Fibroblast of lung (primary cell): Measurements from ENCODE around the gene RAP1A. TPM values are rescaled to one million over a fixed set of nuclear protein-coding genes. Genes with fewer than 3 reads are reported as not detected.

Experiments used
- DNase-seq, 2 donors: peaks; one replicate each; pipeline versions ENCODE4 v3.0.0 to v3.0.0-alpha.2; 2010; ENCODE audit warnings: low read depth in 2 of 2
- H2AFZ ChIP-seq: 2 replicates; pipeline ENCODE4 v1.5.1; 2012; ENCODE audit warnings: low read length, control low read depth, inconsistent platforms
- H3K27ac ChIP-seq: 2 replicates; pipeline ENCODE4 v1.5.1; 2011; ENCODE audit warnings: low read length, control low read depth; ENCODE audit not compliant: insufficient read depth
- H3K27me3 ChIP-seq: 2 replicates; pipeline ENCODE4 v1.5.1; 2011; ENCODE audit warnings: mild to moderate bottlenecking, low read length; ENCODE audit not compliant: control insufficient read depth, insufficient read depth
- H3K36me3 ChIP-seq: 2 replicates; pipeline ENCODE4 v1.5.1; 2011; ENCODE audit warnings: low read length; ENCODE audit not compliant: control insufficient read depth, insufficient read depth
- H3K4me1 ChIP-seq: 2 replicates; pipeline ENCODE4 v1.5.1; 2011; ENCODE audit warnings: low read length; ENCODE audit not compliant: control insufficient read depth, insufficient read depth; ENCODE audit errors: extremely low read depth
- H3K4me2 ChIP-seq: 2 replicates; pipeline ENCODE4 v1.5.1; 2011; ENCODE audit warnings: low read length, control low read depth; ENCODE audit not compliant: insufficient read depth; ENCODE audit errors: extremely low read depth
- H3K4me3 ChIP-seq, 4 experiments: fragments of 200-600 bp in 1 of 4; sonication (generic) in 1 of 4; replicated peaks in 1 of 4; 2 replicates each; pipeline ENCODE4 v1.5.1; 2011 to 2016; ENCODE audit warnings: low read length in 4 of 4, low read depth in 3 of 4, mild to moderate bottlenecking in 3 of 4, control low read depth in 2 of 4, inconsistent platforms in 1 of 4, mixed read lengths in 1 of 4; ENCODE audit not compliant: insufficient read depth in 1 of 4; ENCODE audit errors: control extremely low read depth in 1 of 4
- H3K79me2 ChIP-seq: 2 replicates; pipeline ENCODE4 v1.5.1; 2012; ENCODE audit warnings: mild to moderate bottlenecking, low read length, inconsistent platforms; ENCODE audit not compliant: control insufficient read depth, insufficient read depth
- H3K9ac ChIP-seq: 2 replicates; pipeline ENCODE4 v1.5.1; 2011; ENCODE audit warnings: mild to moderate bottlenecking, low read length, control low read depth; ENCODE audit not compliant: insufficient read depth
- H3K9me3 ChIP-seq: 2 replicates; pipeline ENCODE4 v1.5.1; 2012; ENCODE audit warnings: low read depth, low read length; ENCODE audit not compliant: control insufficient read depth, insufficient read depth
- H4K20me1 ChIP-seq: 2 replicates; pipeline ENCODE4 v1.5.1; 2011; ENCODE audit warnings: low read length; ENCODE audit not compliant: control insufficient read depth, insufficient read depth; ENCODE audit errors: extremely low read depth
- EZH2 ChIP-seq: IDR thresholded peaks from 2 replicates; pipeline ENCODE4 v1.5.1; 2012; ENCODE audit warnings: low read length, control low read depth, mild to moderate bottlenecking; ENCODE audit errors: missing control alignments
- polyA plus RNA-seq, 2 donors: library from polyadenylated mRNA; depleted of rRNA in 1 of 2; stranded (reverse) in 1 of 2; unstranded in 1 of 2; fragments of >200 nt; gene quantifications; 2 replicates each; pipeline ENCODE4 v1.2.1, GENCODE V29; 2011 to 2012; ENCODE audit warnings: missing spikeins in 1 of 2
- total RNA-seq: library from RNA; depleted of rRNA; stranded (reverse); fragments of >200 nt; gene quantifications from 2 replicates; pipeline ENCODE4 v1.2.1, GENCODE V29; 2014
- TF ChIP-seq, protein P1 (sequence below), 2 donors: IDR thresholded peaks in 1 of 2; conservative IDR thresholded peaks in 1 of 2; 1 replicate in 1 of 2; 2 replicates in 1 of 2; pipeline ENCODE4 v1.5.1; 2011 to 2012; ENCODE audit warnings: low read length in 2 of 2, control low read depth in 1 of 2, inconsistent platforms in 1 of 2, low read depth in 1 of 2, mild to moderate bottlenecking in 1 of 2

The RAP1A gene
- total and polyA plus RNA-seq, 2 donors (not counting 1 experiment from before 2014, with no cell fraction given): 13.5 to 99.5 TPM

DNA sequence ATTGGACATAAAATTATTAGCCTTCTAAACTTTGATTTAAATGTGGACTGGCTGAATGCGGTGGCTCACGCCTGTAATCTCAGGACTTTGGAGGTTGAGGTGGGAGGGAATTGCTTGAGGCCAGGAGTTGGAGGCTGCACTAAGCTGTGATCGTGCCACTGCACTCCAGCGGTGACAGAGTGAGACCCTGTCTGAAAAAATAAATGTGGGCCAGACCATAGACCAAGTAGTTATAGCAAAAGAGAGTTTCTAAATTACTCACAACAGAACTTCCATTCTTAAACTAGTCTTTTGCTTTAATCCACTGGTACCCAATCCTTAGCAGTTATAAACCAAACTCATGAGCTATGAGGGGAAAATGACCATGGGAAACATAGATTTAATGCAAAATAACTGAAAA lies 35.2 kb downstream of the RAP1A start:
- Histone ChIP-seq H3K36me3 (no peaks in the 10 kb centered on the region), H3K4me1 (no peaks in the 10 kb centered on the region), H3K9me3 (no peaks in the 10 kb centered on the region), H4K20me1 (no peaks in the 10 kb centered on the region), H3K9ac (no peak overlapping the region), H2AFZ (no peak overlapping the region), H3K4me3 (no peak overlapping the region), H3K4me2 (no peak overlapping the region), H3K27ac (no peak overlapping the region), H3K27me3 (no peaks in the 10 kb centered on the region), H3K79me2 (peaks cover 15% of the 10 kb centered on the region)
- DNase-seq: no peak
- TF ChIP-seq, protein P1, sequence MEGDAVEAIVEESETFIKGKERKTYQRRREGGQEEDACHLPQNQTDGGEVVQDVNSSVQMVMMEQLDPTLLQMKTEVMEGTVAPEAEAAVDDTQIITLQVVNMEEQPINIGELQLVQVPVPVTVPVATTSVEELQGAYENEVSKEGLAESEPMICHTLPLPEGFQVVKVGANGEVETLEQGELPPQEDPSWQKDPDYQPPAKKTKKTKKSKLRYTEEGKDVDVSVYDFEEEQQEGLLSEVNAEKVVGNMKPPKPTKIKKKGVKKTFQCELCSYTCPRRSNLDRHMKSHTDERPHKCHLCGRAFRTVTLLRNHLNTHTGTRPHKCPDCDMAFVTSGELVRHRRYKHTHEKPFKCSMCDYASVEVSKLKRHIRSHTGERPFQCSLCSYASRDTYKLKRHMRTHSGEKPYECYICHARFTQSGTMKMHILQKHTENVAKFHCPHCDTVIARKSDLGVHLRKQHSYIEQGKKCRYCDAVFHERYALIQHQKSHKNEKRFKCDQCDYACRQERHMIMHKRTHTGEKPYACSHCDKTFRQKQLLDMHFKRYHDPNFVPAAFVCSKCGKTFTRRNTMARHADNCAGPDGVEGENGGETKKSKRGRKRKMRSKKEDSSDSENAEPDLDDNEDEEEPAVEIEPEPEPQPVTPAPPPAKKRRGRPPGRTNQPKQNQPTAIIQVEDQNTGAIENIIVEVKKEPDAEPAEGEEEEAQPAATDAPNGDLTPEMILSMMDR (conservative IDR thresholded peaks at IDR 0.05 in 1 of 2, IDR thresholded peaks at IDR 0.05 in 1 of 2; ENCODE audit: low read depth in 1 of 2, low read length in 2 of 2): no peak
- TF ChIP-seq EZH2: no peak

- Histone ChIP-seq H3K4me2 (no peak overlapping the region), H3K4me1 (no peaks in the 10 kb centered on the region), H3K36me3 (no peaks in the 10 kb centered on the region), H3K9me3 (no peaks in the 10 kb centered on the region), H3K27me3 (no peaks in the 10 kb centered on the region), H2AFZ (no peak overlapping the region), H3K27ac (no peak overlapping the region), H3K79me2 (peaks cover 19% of the 10 kb centered on the region), H3K9ac (no peak overlapping the region), H3K4me3 (no peak overlapping the region), H4K20me1 (no peaks in the 10 kb centered on the region)
- DNase-seq: peak; percentile 42 to 80
- TF ChIP-seq EZH2: no peak
- TF ChIP-seq, protein P1 (conservative IDR thresholded peaks at IDR 0.05 in 1 of 2, IDR thresholded peaks at IDR 0.05 in 1 of 2; ENCODE audit: low read depth in 1 of 2, low read length in 2 of 2): peak; percentile 56 to 67
Observed at GRCh38 chr1:111656086-111657017, 36.8 kb downstream of the RAP1A start.

- Histone ChIP-seq H3K9me3 (no peaks in the 10 kb centered on the region), H3K4me3 (no peak overlapping the region), H3K36me3 (no peaks in the 10 kb centered on the region), H3K27ac (no peak overlapping the region), H4K20me1 (no peaks in the 10 kb centered on the region), H3K4me1 (no peaks in the 10 kb centered on the region), H3K4me2 (no peak overlapping the region), H3K9ac (no peak overlapping the region), H3K79me2 (peaks cover 18% of the 10 kb centered on the region), H2AFZ (no peak overlapping the region), H3K27me3 (no peaks in the 10 kb centered on the region)
- TF ChIP-seq EZH2: no peak
- TF ChIP-seq, protein P1 (conservative IDR thresholded peaks at IDR 0.05 in 1 of 2, IDR thresholded peaks at IDR 0.05 in 1 of 2; ENCODE audit: low read depth in 1 of 2, low read length in 2 of 2): no peak
- DNase-seq: no peak
Observed at GRCh38 chr1:111658622-111659021, 39.0 kb downstream of the RAP1A start.
